Thyroid gland (tissue), 4 donors: ENCODE results near the gene SERPINB7. TPM values are rescaled to one million over a fixed set of nuclear protein-coding genes. Genes with fewer than 3 reads are reported as not detected.
"Not testable (repeated sequence)": the region's sequence is repeated elsewhere in the genome, so short reads cannot be mapped to it uniquely, and the experiment has no call there.

Source experiments
- DNase-seq, 2 donors: peaks; one replicate each; pipeline ENCODE4 v3.0.0-alpha.2; 2019
- H3K27ac ChIP-seq, 3 donors: fragments of 200-600 bp; sonication (generic); 1 replicate in 2 of 3; 2 replicates in 1 of 3; pipeline ENCODE4 v1.5.1; 2016 to 2019; ENCODE audit warnings: mild to moderate bottlenecking in 1 of 3, moderate library complexity in 1 of 3
- H3K27me3 ChIP-seq: fragments of 200-600 bp; sonication (generic); one replicate; pipeline ENCODE4 v1.5.1; 2019
- H3K36me3 ChIP-seq, 2 donors: fragments of 200-600 bp; sonication (generic); one replicate each; pipeline ENCODE4 v1.5.1; 2016 to 2019
- H3K4me1 ChIP-seq, 2 donors: fragments of 200-600 bp; sonication (generic); one replicate each; pipeline ENCODE4 v1.5.1; 2017 to 2019
- H3K4me3 ChIP-seq, 3 donors: fragments of 200-600 bp; sonication (generic); replicated peaks in 1 of 3; 1 replicate in 2 of 3; 2 replicates in 1 of 3; pipeline ENCODE4 v1.5.1; 2016; ENCODE audit warnings: mild to moderate bottlenecking in 1 of 3
- H3K9me3 ChIP-seq: fragments of 200-600 bp; sonication (generic); one replicate; pipeline ENCODE4 v1.5.1; 2017
- POLR2A ChIP-seq, 2 donors: fragments of 450-650 bp; IDR thresholded peaks; one replicate each; pipeline ENCODE4 v1.6.1; 2017; ENCODE audit warnings: antibody characterized with exemption in 2 of 2, mild to moderate bottlenecking in 2 of 2, moderate library complexity in 1 of 2
- WGBS, 2 donors: methylation state at CpG; one replicate each; pipeline ENCODE4 v1.1.5; 2017; 5-methylcytosine and 5-hydroxymethylcytosine counted together
- intact Hi-C: fragments of 100-400 bp; cut with DNase I; formaldehyde crosslinking; loops from one replicate; pipeline ENCODE4 v1.15.1; 2023
- total RNA-seq, 4 donors: library from RNA; depleted of rRNA; stranded (reverse); fragments of >200 nt; gene quantifications; one replicate each; pipeline ENCODE4 v1.2.3, GENCODE V29; 2016
- TF ChIP-seq, protein P1 (sequence below), 6 experiments: fragments of 200-600 bp in 3 of 6; fragments of 450-650 bp in 3 of 6; sonication (generic) in 3 of 6; IDR thresholded peaks; one replicate each; pipeline ENCODE4 v1.5.1; 2016 to 2019; ENCODE audit warnings: antibody characterized with exemption in 6 of 6, mild to moderate bottlenecking in 2 of 6, inconsistent platforms in 1 of 6, moderate library complexity in 1 of 6

SERPINB7 gene
- total RNA-seq, 4 donors from 2014 or later = not detected

GRCh38 chr18:63758615-63759240 is 16.5 kb upstream of the SERPINB7 start:
- Histone ChIP-seq H3K27me3 (no peaks in the 10 kb centered on the region), H3K4me1 (no peaks in the 10 kb centered on the region), H3K9me3 (no peaks in the 10 kb centered on the region), H3K27ac (no peak overlapping the region), H3K4me3 (no peak overlapping the region), H3K36me3 (no peaks in the 10 kb centered on the region)
- TF ChIP-seq, protein P1, sequence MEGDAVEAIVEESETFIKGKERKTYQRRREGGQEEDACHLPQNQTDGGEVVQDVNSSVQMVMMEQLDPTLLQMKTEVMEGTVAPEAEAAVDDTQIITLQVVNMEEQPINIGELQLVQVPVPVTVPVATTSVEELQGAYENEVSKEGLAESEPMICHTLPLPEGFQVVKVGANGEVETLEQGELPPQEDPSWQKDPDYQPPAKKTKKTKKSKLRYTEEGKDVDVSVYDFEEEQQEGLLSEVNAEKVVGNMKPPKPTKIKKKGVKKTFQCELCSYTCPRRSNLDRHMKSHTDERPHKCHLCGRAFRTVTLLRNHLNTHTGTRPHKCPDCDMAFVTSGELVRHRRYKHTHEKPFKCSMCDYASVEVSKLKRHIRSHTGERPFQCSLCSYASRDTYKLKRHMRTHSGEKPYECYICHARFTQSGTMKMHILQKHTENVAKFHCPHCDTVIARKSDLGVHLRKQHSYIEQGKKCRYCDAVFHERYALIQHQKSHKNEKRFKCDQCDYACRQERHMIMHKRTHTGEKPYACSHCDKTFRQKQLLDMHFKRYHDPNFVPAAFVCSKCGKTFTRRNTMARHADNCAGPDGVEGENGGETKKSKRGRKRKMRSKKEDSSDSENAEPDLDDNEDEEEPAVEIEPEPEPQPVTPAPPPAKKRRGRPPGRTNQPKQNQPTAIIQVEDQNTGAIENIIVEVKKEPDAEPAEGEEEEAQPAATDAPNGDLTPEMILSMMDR (IDR thresholded peaks at IDR 0.05) = no peak
- TF ChIP-seq POLR2A (IDR thresholded peaks at IDR 0.05) = no peak
- intact Hi-C loops = no loop called here
- WGBS, 2 donors = 26 to 30% methylated on average over 3 of the region's 3 CpGs
- DNase-seq = peak in 1 of 2 donors; percentile 5

GRCh38 chr18:63759786-63760185 is 15.4 kb upstream of the SERPINB7 start:
- H3K4me1 ChIP-seq, intact Hi-C loops, H3K36me3 ChIP-seq, DNase-seq, H3K27ac ChIP-seq, H3K9me3 ChIP-seq, H3K4me3 ChIP-seq, H3K27me3 ChIP-seq: not testable (repeated sequence)
- 95 to 100% methylated on average over 2 of the region's 2 CpGs for WGBS, 2 donors

GRCh38 chr18:63762518-63762917 is 12.7 kb upstream of the SERPINB7 start:
- Histone ChIP-seq H3K36me3 (no peaks in the 10 kb centered on the region), H3K4me1 (no peaks in the 10 kb centered on the region), H3K27ac (no peak overlapping the region), H3K27me3 (no peaks in the 10 kb centered on the region), H3K9me3 (no peaks in the 10 kb centered on the region), H3K4me3 (no peak overlapping the region)
- intact Hi-C loops = no loop called here
- TF ChIP-seq POLR2A (IDR thresholded peaks at IDR 0.05) = no peak
- TF ChIP-seq, protein P1 (IDR thresholded peaks at IDR 0.05) = no peak
- DNase-seq = no peak
- 89 to 93% methylated on average over 1 of the region's 1 CpG for WGBS, 2 donors

- 80 to 81% methylated on average over 3 of the region's 3 CpGs for WGBS, 2 donors
- intact Hi-C loops = no loop called here
- TF ChIP-seq, protein P1 (IDR thresholded peaks at IDR 0.05) = no peak
- no peak for TF ChIP-seq POLR2A (IDR thresholded peaks at IDR 0.05)
These were observed 11.2 kb upstream of the SERPINB7 start for GRCh38 chr18:63763831-63764600.

GRCh38 chr18:63765837-63766236 is 9.4 kb upstream of the SERPINB7 start:
- Histone ChIP-seq H3K4me1 (no peaks in the 10 kb centered on the region), H3K27ac (no peak overlapping the region), H3K4me3 (no peak overlapping the region), H3K36me3 (no peaks in the 10 kb centered on the region), H3K9me3 (no peaks in the 10 kb centered on the region), H3K27me3 (no peaks in the 10 kb centered on the region)
- intact Hi-C loops = no loop called here
- TF ChIP-seq, protein P1 (IDR thresholded peaks at IDR 0.05) = no peak
- no peak for TF ChIP-seq POLR2A (IDR thresholded peaks at IDR 0.05)
- DNase-seq = no peak
- 82 to 86% methylated on average over 2 of the region's 2 CpGs for WGBS, 2 donors

More at GRCh38 chr18:63763831-63764600, 11.2 kb upstream of the SERPINB7 start:
- Histone ChIP-seq H3K9me3 (no peaks in the 10 kb centered on the region), H3K27me3 (no peaks in the 10 kb centered on the region), H3K4me3 (no peak overlapping the region), H3K36me3 (no peaks in the 10 kb centered on the region), H3K4me1 (no peaks in the 10 kb centered on the region), H3K27ac (no peak overlapping the region)
- no peak for DNase-seq
